Prostate gland (tissue), 2 donors: ENCODE measurements around the gene NKX3-2. TPM values are rescaled to one million over a fixed set of nuclear protein-coding genes. Genes with fewer than 3 reads are reported as not detected.

Experiments used
- DNase-seq: peaks from one replicate; pipeline ENCODE4 v3.0.0-alpha.2; 2019; ENCODE audit warnings: low spot score
- H3K27ac ChIP-seq, 2 donors: fragments of 200-600 bp; sonication (generic); 2 replicates each; pipeline ENCODE4 v1.5.1; 2017 to 2019
- H3K27me3 ChIP-seq: fragments of 200-600 bp; sonication (generic); replicated peaks from 2 replicates; pipeline ENCODE4 v1.5.1; 2019; ENCODE audit not compliant: insufficient read depth
- H3K36me3 ChIP-seq, 2 donors: fragments of 200-600 bp; sonication (generic); 1 replicate in 1 of 2; 2 replicates in 1 of 2; pipeline versions ENCODE4 v1.5.1 to v1.8.1; 2017 to 2019
- H3K4me1 ChIP-seq: fragments of 200-600 bp; sonication (generic); replicated peaks from 2 replicates; pipeline ENCODE4 v1.5.1; 2019
- H3K4me3 ChIP-seq, 2 donors: fragments of 200-600 bp; sonication (generic); 2 replicates each; pipeline ENCODE4 v1.5.1; 2017 to 2019
- H3K9me3 ChIP-seq: fragments of 200-600 bp; sonication (generic); 2 replicates; pipeline ENCODE4 v1.5.1; 2017
- CTCF ChIP-seq, 4 experiments: fragments of 200-600 bp in 2 of 4; fragments of 450-650 bp in 2 of 4; sonication (generic) in 2 of 4; IDR thresholded peaks; 1 replicate in 3 of 4; 2 replicates in 1 of 4; pipeline ENCODE4 v1.5.1; 2016 to 2019; ENCODE audit warnings: antibody characterized with exemption in 4 of 4, mild to moderate bottlenecking in 2 of 4, moderate library complexity in 2 of 4
- POLR2A ChIP-seq: fragments of 450-650 bp; IDR thresholded peaks from one replicate; pipeline ENCODE4 v1.6.1; 2016; ENCODE audit warnings: antibody characterized with exemption, mild to moderate bottlenecking
- POLR2AphosphoS5 ChIP-seq: sonication (generic); formaldehyde crosslinking; IDR thresholded peaks from one replicate; pipeline ENCODE4 v1.6.1; 2017; ENCODE audit warnings: antibody characterized with exemption
- WGBS: methylation state at CpG from one replicate; pipeline ENCODE4 v1.1.5; 2018; 5-methylcytosine and 5-hydroxymethylcytosine counted together
- intact Hi-C: fragments of 100-400 bp; cut with DNase I; formaldehyde crosslinking; loops from one replicate; pipeline ENCODE4 v1.14.2; 2022
- total RNA-seq, 2 donors: library from RNA; depleted of rRNA; stranded (reverse); fragments of >200 nt; gene quantifications; one replicate each; pipeline ENCODE4 v1.1.0, GENCODE V29; 2016

NKX3-2 gene
- total RNA-seq, 2 donors from 2014 or later = 0.36 TPM; not detected in 1

GRCh38 chr4:13511101-13511500 lies 33.2 kb downstream of the NKX3-2 start:
- TF ChIP-seq CTCF (IDR thresholded peaks at IDR 0.05) = no peak
- TF ChIP-seq POLR2A = no peak
- no peak for TF ChIP-seq POLR2AphosphoS5
- DNase-seq = no peak
- intact Hi-C loops = no loop called here

GRCh38 chr4:13509442-13509841 lies 34.9 kb downstream of the NKX3-2 start:
- Histone ChIP-seq H3K27me3 (no peaks in the 10 kb centered on the region), H3K27ac (no peak overlapping the region), H3K4me1 (no peaks in the 10 kb centered on the region), H3K4me3 (no peak overlapping the region), H3K9me3 (no peaks in the 10 kb centered on the region), H3K36me3 (no peaks in the 10 kb centered on the region)
- no peak for TF ChIP-seq CTCF (IDR thresholded peaks at IDR 0.05)
- WGBS = 67% methylated on average over 1 of the region's 1 CpG
- DNase-seq = no peak
- intact Hi-C loops = no loop called here

More at GRCh38 chr4:13511101-13511500, 33.2 kb downstream of the NKX3-2 start:
- no peaks in the 10 kb centered on the region for H3K4me1 ChIP-seq
- no peak overlapping the region for H3K27ac ChIP-seq
- H3K36me3 ChIP-seq = no peaks in the 10 kb centered on the region
- no peak overlapping the region for H3K4me3 ChIP-seq
- no peaks in the 10 kb centered on the region for H3K9me3 ChIP-seq
- H3K27me3 ChIP-seq = no peaks in the 10 kb centered on the region

GRCh38 chr4:13504374-13504773 lies 39.9 kb downstream of the NKX3-2 start:
- Histone ChIP-seq H3K4me3 (no peak overlapping the region), H3K27ac (no peak overlapping the region), H3K4me1 (no peaks in the 10 kb centered on the region), H3K9me3 (no peaks in the 10 kb centered on the region), H3K27me3 (no peaks in the 10 kb centered on the region), H3K36me3 (no peaks in the 10 kb centered on the region)
- TF ChIP-seq CTCF (IDR thresholded peaks at IDR 0.05) = no peak
- no peak for TF ChIP-seq POLR2A
- no peak for TF ChIP-seq POLR2AphosphoS5
- intact Hi-C loops = no loop called here
- no peak for DNase-seq
- 94% methylated on average over 5 of the region's 5 CpGs for WGBS

GRCh38 chr4:13498469-13498868 lies 45.8 kb downstream of the NKX3-2 start:
- no peak for TF ChIP-seq CTCF (IDR thresholded peaks at IDR 0.05)
- TF ChIP-seq POLR2A = no peak
- no peak for TF ChIP-seq POLR2AphosphoS5
- Histone ChIP-seq H3K27ac (no peak overlapping the region), H3K9me3 (no peaks in the 10 kb centered on the region), H3K27me3 (no peaks in the 10 kb centered on the region), H3K36me3 (no peaks in the 10 kb centered on the region), H3K4me1 (no peaks in the 10 kb centered on the region), H3K4me3 (no peak overlapping the region)
- WGBS = 89% methylated on average over 1 of the region's 1 CpG
- no peak for DNase-seq
- intact Hi-C loops = no loop called here

- no peaks in the 10 kb centered on the region for H3K9me3 ChIP-seq
- TF ChIP-seq POLR2AphosphoS5 (no peak), CTCF (IDR thresholded peaks at IDR 0.05) (no peak), POLR2A (no peak)
- intact Hi-C loops = no loop called here
- H3K4me1 ChIP-seq = no peaks in the 10 kb centered on the region
- DNase-seq = no peak
- H3K27me3 ChIP-seq = no peaks in the 10 kb centered on the region
- no peak overlapping the region for H3K4me3 ChIP-seq
- no peaks in the 10 kb centered on the region for H3K36me3 ChIP-seq
- no peak overlapping the region for H3K27ac ChIP-seq
- 35% methylated on average over 2 of the region's 2 CpGs for WGBS
Measured at GRCh38 chr4:13496605-13497004, 47.7 kb downstream of the NKX3-2 start.
